KMS-11 (cell line): ENCODE data around the gene UMAD1.
A peak's percentile ranks its signal among the peaks of the same experiment; 100 is the strongest.

Experiments
- H2AFZ ChIP-seq: fragments of 200-600 bp; sonication (generic); 2 replicates; pipeline ENCODE4 v1.6.1; 2016; ENCODE audit warnings: antibody characterized with exemption, mixed run types, low read depth
- H3K27ac ChIP-seq: fragments of 200-600 bp; sonication (generic); 2 replicates; pipeline ENCODE4 v1.6.1; 2016; ENCODE audit warnings: mild to moderate bottlenecking, mixed run types
- H3K27me3 ChIP-seq: fragments of 200-600 bp; sonication (generic); 2 replicates; pipeline ENCODE4 v1.6.1; 2017; ENCODE audit warnings: mild to moderate bottlenecking, low read depth, mixed run types, moderate library complexity; ENCODE audit not compliant: insufficient read depth
- H3K36me3 ChIP-seq: fragments of 200-600 bp; sonication (generic); 2 replicates; pipeline ENCODE4 v1.6.1; 2017; ENCODE audit warnings: mild to moderate bottlenecking, mixed run types; ENCODE audit not compliant: insufficient read depth
- H3K4me1 ChIP-seq: fragments of 200-600 bp; sonication (generic); 2 replicates; pipeline ENCODE4 v1.6.1; 2016; ENCODE audit warnings: mild to moderate bottlenecking, low read depth, mixed run types; ENCODE audit not compliant: poor library complexity, severe bottlenecking
- H3K4me2 ChIP-seq: fragments of 200-600 bp; sonication (generic); 2 replicates; pipeline ENCODE4 v1.7.0; 2016; ENCODE audit warnings: mild to moderate bottlenecking, mixed run types
- H3K4me3 ChIP-seq: fragments of 200-600 bp; sonication (generic); IDR thresholded peaks from 2 replicates; pipeline ENCODE4 v1.6.1; 2017; ENCODE audit warnings: low read depth, low read length, mixed read lengths; ENCODE audit not compliant: insufficient read depth
- H3K79me2 ChIP-seq: fragments of 200-600 bp; sonication (generic); 2 replicates; pipeline ENCODE4 v1.6.1; 2016; ENCODE audit warnings: low read depth, mixed run types; ENCODE audit not compliant: insufficient read depth
- H3K9ac ChIP-seq: fragments of 200-600 bp; sonication (generic); 2 replicates; pipeline ENCODE4 v1.6.1; 2016; ENCODE audit warnings: mild to moderate bottlenecking, mixed run types
- H4K20me1 ChIP-seq: fragments of 200-600 bp; sonication (generic); 2 replicates; pipeline ENCODE4 v1.6.1; 2016; ENCODE audit warnings: mild to moderate bottlenecking, mixed run types; ENCODE audit not compliant: insufficient read depth
- CTCF ChIP-seq: fragments of 200-600 bp; sonication (generic); conservative IDR thresholded peaks from 2 replicates; pipeline ENCODE4 v1.6.1; 2017; ENCODE audit warnings: low read depth, mild to moderate bottlenecking, antibody characterized with exemption, low read length, moderate library complexity, mixed read lengths

Gene UMAD1

GRCh38 chr7:7761340-7761973 is 120.9 kb downstream of the UMAD1 start:
- H3K4me3 ChIP-seq, result no peak overlapping the region

GRCh38 chr7:7761974-7762779 is 121.6 kb downstream of the UMAD1 start:
- H2AFZ ChIP-seq, result peak overlapping the region; percentile 70
- H3K27ac ChIP-seq, result peak overlapping the region; percentile 64
- no peaks in the 10 kb centered on the region for H3K36me3 ChIP-seq
- H4K20me1 ChIP-seq, result no peaks in the 10 kb centered on the region
- H3K9ac ChIP-seq, result peak overlapping the region; percentile 55
- TF ChIP-seq CTCF, result no peak
- H3K4me2 ChIP-seq, result peak overlapping the region; percentile 72
- no peaks in the 10 kb centered on the region for H3K79me2 ChIP-seq
- H3K4me1 ChIP-seq, result peaks cover 39% of the 10 kb centered on the region
- no peak overlapping the region for H3K4me3 ChIP-seq
- H3K27me3 ChIP-seq, result no peaks in the 10 kb centered on the region

More at GRCh38 chr7:7761340-7761973, 120.9 kb downstream of the UMAD1 start:
- Histone ChIP-seq H3K27me3 (no peaks in the 10 kb centered on the region), H3K79me2 (no peaks in the 10 kb centered on the region), H3K9ac (peak overlapping the region; percentile 55; the same call in 1 of the 2 replicates), H4K20me1 (no peaks in the 10 kb centered on the region), H3K4me2 (peak overlapping the region; percentile 72), H3K27ac (peak overlapping the region; percentile 64; the same call in 1 of the 2 replicates), H2AFZ (peak overlapping the region; percentile 70), H3K4me1 (peaks cover 39% of the 10 kb centered on the region), H3K36me3 (no peaks in the 10 kb centered on the region)
- peak; percentile 71 for TF ChIP-seq CTCF

GRCh38 chr7:7764520-7765396 is 124.2 kb downstream of the UMAD1 start:
- H4K20me1 ChIP-seq, result no peaks in the 10 kb centered on the region
- H3K27ac ChIP-seq, result no peak overlapping the region
- H3K36me3 ChIP-seq, result no peaks in the 10 kb centered on the region
- H3K4me1 ChIP-seq, result peaks cover 39% of the 10 kb centered on the region
- H3K4me2 ChIP-seq, result no peak overlapping the region
- H3K9ac ChIP-seq, result no peak overlapping the region
- TF ChIP-seq CTCF, result no peak
- H2AFZ ChIP-seq, result no peak overlapping the region
- H3K79me2 ChIP-seq, result no peaks in the 10 kb centered on the region
- no peak overlapping the region for H3K4me3 ChIP-seq
- no peaks in the 10 kb centered on the region for H3K27me3 ChIP-seq

GRCh38 chr7:7765422-7765821 is 124.9 kb downstream of the UMAD1 start:
- H3K4me3 ChIP-seq, result no peak overlapping the region
- H3K4me1 ChIP-seq, result peaks cover 38% of the 10 kb centered on the region
- H2AFZ ChIP-seq, result no peak overlapping the region
- no peak overlapping the region for H3K4me2 ChIP-seq
- H3K27ac ChIP-seq, result no peak overlapping the region
- H3K79me2 ChIP-seq, result no peaks in the 10 kb centered on the region
- TF ChIP-seq CTCF, result no peak
- H3K36me3 ChIP-seq, result no peaks in the 10 kb centered on the region
- no peaks in the 10 kb centered on the region for H3K27me3 ChIP-seq
- no peaks in the 10 kb centered on the region for H4K20me1 ChIP-seq
- no peak overlapping the region for H3K9ac ChIP-seq
